ENCODE measurements around the gene STAG1.

DNA sequence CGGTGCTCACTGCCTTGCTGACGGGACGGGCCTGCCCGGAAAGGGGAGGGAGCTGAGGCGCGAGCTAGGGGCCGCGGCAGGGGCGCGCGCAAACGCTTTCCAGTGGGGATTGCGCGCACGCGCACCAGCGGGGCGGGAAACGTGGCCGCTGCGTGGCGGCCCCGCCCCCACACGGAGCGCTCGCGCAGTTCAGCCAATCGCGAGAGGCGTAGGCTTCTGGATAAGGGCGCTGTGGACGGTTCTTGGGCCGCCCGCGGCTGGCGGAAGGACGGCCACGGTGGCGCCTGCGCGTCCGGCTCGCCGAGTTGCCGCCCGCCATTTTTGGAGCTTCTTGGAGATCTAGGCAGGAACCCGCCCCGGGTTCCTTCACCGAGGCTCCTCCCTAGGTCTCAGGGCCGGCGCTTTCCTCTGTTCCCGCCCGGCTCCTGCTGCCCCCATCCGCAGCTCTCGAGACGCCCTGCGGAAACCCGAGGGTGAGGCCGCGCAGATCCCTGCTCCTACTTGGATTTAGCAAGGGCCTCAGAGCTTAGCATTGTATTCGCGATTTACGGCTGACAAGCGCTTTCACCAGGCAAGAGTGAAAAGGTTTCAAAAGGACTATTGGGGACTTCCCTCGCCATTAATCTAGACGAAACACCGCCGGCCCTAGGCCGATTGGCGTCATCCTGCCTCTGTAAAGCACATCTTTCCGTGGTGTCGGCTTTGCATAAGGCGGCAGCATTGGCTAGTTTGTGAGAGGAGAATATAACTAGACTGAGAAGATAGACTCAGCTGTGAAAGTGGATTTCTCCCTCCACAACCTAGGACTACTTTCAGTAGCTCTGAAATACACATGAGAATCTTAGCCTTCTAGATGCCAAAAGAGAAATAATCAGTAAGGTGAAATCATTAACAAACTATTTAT, 496 bp upstream of the STAG1 start:
- TF ChIP-seq SPI1 (IDR thresholded peaks at IDR 0.05; ENCODE audit: borderline replicate concordance, low read depth) (no peak), POLR2AphosphoS5 (IDR thresholded peaks at IDR 0.05; ENCODE audit: low read depth) (peak; percentile 79)
- TF ChIP-seq, protein P1, sequence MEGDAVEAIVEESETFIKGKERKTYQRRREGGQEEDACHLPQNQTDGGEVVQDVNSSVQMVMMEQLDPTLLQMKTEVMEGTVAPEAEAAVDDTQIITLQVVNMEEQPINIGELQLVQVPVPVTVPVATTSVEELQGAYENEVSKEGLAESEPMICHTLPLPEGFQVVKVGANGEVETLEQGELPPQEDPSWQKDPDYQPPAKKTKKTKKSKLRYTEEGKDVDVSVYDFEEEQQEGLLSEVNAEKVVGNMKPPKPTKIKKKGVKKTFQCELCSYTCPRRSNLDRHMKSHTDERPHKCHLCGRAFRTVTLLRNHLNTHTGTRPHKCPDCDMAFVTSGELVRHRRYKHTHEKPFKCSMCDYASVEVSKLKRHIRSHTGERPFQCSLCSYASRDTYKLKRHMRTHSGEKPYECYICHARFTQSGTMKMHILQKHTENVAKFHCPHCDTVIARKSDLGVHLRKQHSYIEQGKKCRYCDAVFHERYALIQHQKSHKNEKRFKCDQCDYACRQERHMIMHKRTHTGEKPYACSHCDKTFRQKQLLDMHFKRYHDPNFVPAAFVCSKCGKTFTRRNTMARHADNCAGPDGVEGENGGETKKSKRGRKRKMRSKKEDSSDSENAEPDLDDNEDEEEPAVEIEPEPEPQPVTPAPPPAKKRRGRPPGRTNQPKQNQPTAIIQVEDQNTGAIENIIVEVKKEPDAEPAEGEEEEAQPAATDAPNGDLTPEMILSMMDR (IDR thresholded peaks at IDR 0.05; ENCODE audit: insufficient read depth, low read length): no peak
